K562 (cell line): ENCODE measurements around the gene RPE65. TPM values are rescaled to one million over a fixed set of nuclear protein-coding genes. Genes with fewer than 3 reads are reported as not detected.

Experiments used
- ATAC-seq: fragments of 200-7000 bp; cut with Tn5 transposase; 3 replicates; pipeline ENCODE4 v1.9.1; 2020; ENCODE audit warnings: moderate library complexity
- BruUV-seq: library from RNA; stranded (reverse); fragments of 400-500 nt; replicated peaks from 2 replicates; lab custom pipeline; 2021; lab: Mats Ljungman, UMichigan
- CTCF ChIA-PET: fragments of 300-600 bp; formaldehyde crosslinking; extraction: SDS; loops from one replicate; lab custom pipeline; 2021; ENCODE audit warnings: low intra/inter-chr PET ratio; lab: Yijun Ruan, JAX
- POLR2A ChIA-PET: fragments of 300-600, 350-650 bp; sonication (Branson Sonifier 250); formaldehyde crosslinking; extraction: SDS; loops from one replicate; lab custom pipeline; 2021; ENCODE audit warnings: antibody characterized with exemption, inconsistent platforms; lab: Yijun Ruan, JAX
- DNase-seq, 4 experiments: peaks; one replicate each; pipeline versions ENCODE4 v3.0.0 to v3.0.0-alpha.2; 2011 to 2018; ENCODE audit warnings: low spot score in 3 of 4, mixed read lengths in 3 of 4; ENCODE audit errors: extremely low read depth in 1 of 4
- FAIRE-seq: peaks from 2 replicates; lab custom pipeline; 2011; peaks lifted over from hg19 to GRCh38; lab: Jason Lieb, UNC
- H2AFZ ChIP-seq: 2 replicates; pipeline ENCODE4 v1.6.0; 2011; ENCODE audit warnings: low read depth, low read length, control low read depth, inconsistent platforms
- H3K27ac ChIP-seq: fragments of 200-600 bp; 3 replicates; pipeline ENCODE4 v1.8.0; 2011; ENCODE audit warnings: low read depth, mild to moderate bottlenecking, control low read depth, inconsistent platforms, low read length, moderate library complexity, mixed read lengths; ENCODE audit errors: extremely low read depth
- H3K27me3 ChIP-seq, 2 experiments: fragments of 300-600 bp in 1 of 2; 2 replicates in 1 of 2; 3 replicates in 1 of 2; pipeline versions ENCODE4 v1.6.0 to v1.8.0; 2011; ENCODE audit warnings: inconsistent platforms in 2 of 2, low read length in 2 of 2, mild to moderate bottlenecking in 1 of 2, mixed read lengths in 1 of 2, moderate library complexity in 1 of 2; ENCODE audit not compliant: control insufficient read depth in 2 of 2, insufficient read depth in 2 of 2
- H3K36me3 ChIP-seq: fragments of 300-600 bp; 3 replicates; pipeline ENCODE4 v1.8.0; 2011; ENCODE audit warnings: mild to moderate bottlenecking, low read length, inconsistent platforms; ENCODE audit not compliant: control insufficient read depth, insufficient read depth
- H3K4me1 ChIP-seq, 2 experiments: fragments of 200-600 bp in 1 of 2; replicated peaks in 1 of 2; 2 replicates in 1 of 2; 3 replicates in 1 of 2; pipeline versions ENCODE4 v1.5.1 to v1.8.0; 2011; ENCODE audit warnings: inconsistent platforms in 2 of 2, low read length in 2 of 2, mild to moderate bottlenecking in 1 of 2, mixed read lengths in 1 of 2, moderate library complexity in 1 of 2; ENCODE audit not compliant: control insufficient read depth in 2 of 2, insufficient read depth in 2 of 2
- H3K4me2 ChIP-seq: 2 replicates; pipeline ENCODE4 v1.6.1; 2011; ENCODE audit warnings: low read length, control low read depth, inconsistent platforms, mixed read lengths; ENCODE audit not compliant: insufficient read depth
- H3K4me3 ChIP-seq: fragments of 200-600 bp; sonication (generic), shearing (Covaris generic); 2 replicates; pipeline ENCODE4 v1.5.1; 2016; ENCODE audit warnings: control low read depth, inconsistent platforms
- H3K79me2 ChIP-seq: fragments of 200-600 bp; 3 replicates; pipeline ENCODE4 v1.8.0; 2011; ENCODE audit warnings: low read length, inconsistent platforms; ENCODE audit not compliant: control insufficient read depth, insufficient read depth
- H3K9ac ChIP-seq, 2 experiments: 2 replicates each; pipeline versions ENCODE4 v1.6.0 to v1.6.1; 2011; ENCODE audit warnings: low read depth in 2 of 2, low read length in 2 of 2, control low read depth in 1 of 2, inconsistent platforms in 1 of 2, mild to moderate bottlenecking in 1 of 2, mixed read lengths in 1 of 2; ENCODE audit not compliant: insufficient read depth in 1 of 2
- H3K9me1 ChIP-seq: one replicate; pipeline ENCODE4 v1.6.0; 2011; ENCODE audit warnings: inconsistent platforms, mild to moderate bottlenecking, low read length, moderate library complexity; ENCODE audit not compliant: control insufficient read depth, insufficient read depth
- H3K9me3 ChIP-seq: replicated peaks from 2 replicates; pipeline ENCODE4 v1.5.1; 2011; ENCODE audit warnings: low read depth, low read length, inconsistent platforms; ENCODE audit not compliant: control insufficient read depth, insufficient read depth
- H4K20me1 ChIP-seq: replicated peaks from 2 replicates; pipeline ENCODE4 v1.6.1; 2011; ENCODE audit warnings: low read length, inconsistent platforms, mixed read lengths; ENCODE audit not compliant: control insufficient read depth, insufficient read depth
- BCL6 ChIP-seq: fragments of 250-450 bp; sonication (Bioruptor Pico); IDR thresholded peaks from 2 replicates; pipeline ENCODE4 v1.4.0; 2020
- CBFB ChIP-seq: sonication (generic); formaldehyde crosslinking; IDR thresholded peaks from 2 replicates; pipeline ENCODE4 v1.4.0; 2020; ENCODE audit warnings: mild to moderate bottlenecking, missing genetic modification reagents
- CUX1 ChIP-seq: fragments of 200-800 bp; sonication (Bioruptor generic); IDR thresholded peaks from 2 replicates; pipeline ENCODE4 v1.6.1; 2016; ENCODE audit warnings: missing genetic modification characterization, missing compliant biosample characterization
- E2F1 ChIP-seq: sonication (generic); formaldehyde crosslinking; IDR thresholded peaks from 2 replicates; pipeline ENCODE4 v1.8.1; 2023; ENCODE audit warnings: mild to moderate bottlenecking, missing genetic modification reagents, moderate library complexity
- FOXA1 ChIP-seq: fragments of 450-650 bp; IDR thresholded peaks from 2 replicates; pipeline ENCODE4 v1.6.1; 2016; ENCODE audit warnings: mild to moderate bottlenecking, borderline replicate concordance
- FUS ChIP-seq: fragments of 200-400 bp; formaldehyde crosslinking; optimal IDR thresholded peaks from 2 replicates; pipeline ENCODE3; 2017; ENCODE audit warnings: low read depth, low read length
- HDAC8 ChIP-seq: fragments of 450-650 bp; IDR thresholded peaks from 2 replicates; pipeline ENCODE4 v1.6.1; 2016; ENCODE audit warnings: mild to moderate bottlenecking, missing genetic modification characterization, moderate library complexity, missing compliant biosample characterization
- HINFP ChIP-seq: fragments of 450-650 bp; conservative IDR thresholded peaks from 2 replicates; pipeline ENCODE4 v1.6.1; 2016; ENCODE audit warnings: missing genetic modification characterization, low read depth, mild to moderate bottlenecking, control low read depth, missing compliant biosample characterization
- MECOM ChIP-seq: fragments of 250-450 bp; sonication (Bioruptor Pico); IDR thresholded peaks from 2 replicates; pipeline ENCODE4 v1.8.0; 2022; ENCODE audit warnings: inconsistent platforms
- RBFOX2 ChIP-seq: fragments of 200-400 bp; formaldehyde crosslinking; IDR thresholded peaks from 2 replicates; pipeline ENCODE4 v1.6.1; 2017; ENCODE audit warnings: low read depth, mild to moderate bottlenecking, low read length, moderate library complexity
- SIN3B ChIP-seq: fragments of 450-650 bp; IDR thresholded peaks from 2 replicates; pipeline ENCODE4 v1.6.1; 2017; ENCODE audit warnings: low read depth, mild to moderate bottlenecking, moderate library complexity
- WGBS: fragments of 100-300 bp; shearing (Covaris generic); methylation state at CpG from one replicate; pipeline ENCODE4 v1.1.6; 2016; ENCODE audit warnings: low coverage, mixed read lengths; ENCODE audit not compliant: insufficient coverage; ENCODE audit errors: missing lambda C conversion rate; 5-methylcytosine and 5-hydroxymethylcytosine counted together
- in situ Hi-C: fragments of 300-500 bp; cut with MboI; formaldehyde crosslinking; loops from 4 replicates; pipeline ENCODE4 v1.15.0; 2018; ENCODE audit warnings: inconsistent platforms, mixed read lengths
- intact Hi-C: fragments of 100-400 bp; cut with micrococcal nuclease; formaldehyde crosslinking; loops from 2 replicates; pipeline ENCODE4 v1.14.2; 2022
- polyA plus RNA-seq, 8 experiments: library from polyadenylated mRNA; depleted of rRNA in 4 of 8; stranded (reverse) in 5 of 8; unstranded in 3 of 8; fragments of >200 nt; fragmentation: Nextera tagmentation in 2 of 8; fragmentation: Illumina TruSeq in 1 of 8; extraction: Ambion mirVana in 2 of 8; extraction: Trizol in 1 of 8; gene quantifications; 2 replicates each; pipeline versions ENCODE4 v1.2.1 to v1.2.3, GENCODE V29; 2011 to 2014; ENCODE audit warnings: inconsistent platforms in 1 of 8, missing spikeins in 1 of 8
- total RNA-seq, 7 experiments: library from RNA; depleted of rRNA in 6 of 7; stranded (reverse); fragments of >200 nt in 6 of 7; fragmentation: Illumina TruSeq in 2 of 7; extraction: Trizol in 2 of 7; gene quantifications; 2 replicates each; pipeline versions ENCODE4 v1.2.1 to v1.2.3, GENCODE V29; 2011 to 2021; ENCODE audit warnings: low replicate concordance in 1 of 7

Gene RPE65
- total and polyA plus RNA-seq, 9 of the 15 experiments (the other 6 are each of a cell fraction or from before 2014, with no cell fraction given) = 0.14 TPM; not detected in 8

- TF ChIP-seq RBFOX2 = no peak
- no peak for TF ChIP-seq FOXA1
- no peak for TF ChIP-seq HDAC8 (tag)
- TF ChIP-seq SIN3B = no peak
- TF ChIP-seq HINFP (tag) = no peak
- no peak for TF ChIP-seq CBFB (CRISPR knock-in tag)
- TF ChIP-seq FUS = no peak
- no peak for TF ChIP-seq BCL6
- no peak for TF ChIP-seq E2F1 (CRISPR knock-in tag)
- no peak for TF ChIP-seq MECOM (CRISPR knock-in tag)
- no peak for TF ChIP-seq CUX1 (CRISPR knock-in tag)
- H3K9me3 ChIP-seq = no peaks in the 10 kb centered on the region
- no peaks in the 10 kb centered on the region for H3K36me3 ChIP-seq
- H3K27me3 ChIP-seq = no peaks in the 10 kb centered on the region; a peak in 1 of 5 replicates
- ATAC-seq = no peak
- no peak overlapping the region for H3K9ac ChIP-seq
- in situ Hi-C loops (no loop called here), intact Hi-C loops (no loop called here)
- H3K9me1 ChIP-seq = no peaks in the 10 kb centered on the region
- H3K79me2 ChIP-seq = no peaks in the 10 kb centered on the region
- H3K4me3 ChIP-seq = no peak overlapping the region
- ChIA-PET POLR2A (no interaction called here), CTCF (no interaction called here)
- no peaks in the 10 kb centered on the region for H4K20me1 ChIP-seq
- no peaks in the 10 kb centered on the region for H3K4me1 ChIP-seq
- 2% methylated on average over 6 of the region's 6 CpGs for WGBS
- no peak overlapping the region for H3K4me2 ChIP-seq
- no peak overlapping the region for H3K27ac ChIP-seq
- no peak for FAIRE-seq
- H2AFZ ChIP-seq = no peak overlapping the region
- DNase-seq = no peak
- BruUV-seq = no TSS peak
These were observed 4.0 kb downstream of the RPE65 start for GRCh38 chr1:68445709-68446108.
